Measurements from ENCODE around the gene CD81. TPM values are rescaled to one million over a fixed set of nuclear protein-coding genes. Genes with fewer than 3 reads are reported as not detected.

CD81 gene
- total RNA-seq, 4 donors from 2014 or later: 264 to 370 (median 298) TPM

DNA sequence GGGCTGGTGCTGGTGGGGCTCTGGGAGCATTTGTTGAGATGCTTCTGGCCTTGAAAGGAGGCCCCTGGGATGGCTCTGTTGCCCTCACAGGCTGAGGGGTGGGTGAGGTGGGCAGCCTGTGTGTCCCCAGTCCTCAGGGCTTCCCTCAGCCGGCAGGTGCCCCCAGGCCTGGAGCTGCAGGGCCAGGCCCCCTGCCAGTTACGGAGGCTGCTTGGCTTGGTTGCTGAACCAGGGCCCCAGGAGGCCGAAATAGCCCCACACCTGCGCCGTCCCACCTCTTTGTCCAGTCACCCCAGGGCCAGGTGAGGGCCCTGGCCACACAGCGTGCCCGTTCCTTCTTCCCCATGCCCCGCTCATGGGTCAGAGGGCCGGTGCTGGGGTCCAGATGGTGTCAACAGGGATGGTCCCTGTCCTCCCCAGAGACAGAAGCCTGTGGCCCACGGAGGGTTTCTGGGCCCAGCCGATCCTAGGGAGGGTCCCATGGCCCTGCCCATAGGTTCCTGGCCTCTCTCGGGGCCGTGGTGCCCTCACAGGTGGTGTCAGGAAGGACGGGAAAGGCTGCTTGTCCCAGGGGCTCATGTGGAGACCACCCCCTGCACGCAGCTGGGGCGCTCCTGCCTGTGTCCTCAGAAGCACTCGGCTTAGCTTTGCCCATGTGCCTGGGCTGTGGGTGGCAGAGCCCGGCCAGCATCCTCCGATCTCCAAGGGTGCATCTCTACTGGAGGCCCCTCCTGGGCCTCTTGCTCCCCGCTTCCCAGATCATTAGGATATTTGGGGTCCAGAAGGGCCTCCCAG, 14.3 kb downstream of the CD81 start:
- Histone ChIP-seq H3K27me3 (no peaks in the 10 kb centered on the region), H3K4me3 (replicated peaks in 1 of 3) (no peak overlapping the region), H3K27ac (peak overlapping the region in 1 of 3 donors; percentile 3), H3K4me1 (peaks cover 37 to 48% of the 10 kb centered on the region in 2 donors), H3K36me3 (peaks cover 20 to 34% of the 10 kb centered on the region in 2 donors), H3K9me3 (no peaks in the 10 kb centered on the region)
- intact Hi-C loops (cut with DNase I): no loop called here
- WGBS, 2 donors: 96 to 97% methylated on average over 4 to 12 of the region's 20 CpGs
- TF ChIP-seq, protein P1, sequence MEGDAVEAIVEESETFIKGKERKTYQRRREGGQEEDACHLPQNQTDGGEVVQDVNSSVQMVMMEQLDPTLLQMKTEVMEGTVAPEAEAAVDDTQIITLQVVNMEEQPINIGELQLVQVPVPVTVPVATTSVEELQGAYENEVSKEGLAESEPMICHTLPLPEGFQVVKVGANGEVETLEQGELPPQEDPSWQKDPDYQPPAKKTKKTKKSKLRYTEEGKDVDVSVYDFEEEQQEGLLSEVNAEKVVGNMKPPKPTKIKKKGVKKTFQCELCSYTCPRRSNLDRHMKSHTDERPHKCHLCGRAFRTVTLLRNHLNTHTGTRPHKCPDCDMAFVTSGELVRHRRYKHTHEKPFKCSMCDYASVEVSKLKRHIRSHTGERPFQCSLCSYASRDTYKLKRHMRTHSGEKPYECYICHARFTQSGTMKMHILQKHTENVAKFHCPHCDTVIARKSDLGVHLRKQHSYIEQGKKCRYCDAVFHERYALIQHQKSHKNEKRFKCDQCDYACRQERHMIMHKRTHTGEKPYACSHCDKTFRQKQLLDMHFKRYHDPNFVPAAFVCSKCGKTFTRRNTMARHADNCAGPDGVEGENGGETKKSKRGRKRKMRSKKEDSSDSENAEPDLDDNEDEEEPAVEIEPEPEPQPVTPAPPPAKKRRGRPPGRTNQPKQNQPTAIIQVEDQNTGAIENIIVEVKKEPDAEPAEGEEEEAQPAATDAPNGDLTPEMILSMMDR (IDR thresholded peaks at IDR 0.05): no peak
- TF ChIP-seq POLR2A (IDR thresholded peaks at IDR 0.05): no peak
- no peak for DNase-seq

GRCh38 chr11:2392241-2392959, 15.3 kb downstream of the CD81 start:
- Histone ChIP-seq H3K36me3 (peaks cover 29 to 44% of the 10 kb centered on the region in 2 donors), H3K9me3 (no peaks in the 10 kb centered on the region), H3K27me3 (no peaks in the 10 kb centered on the region), H3K4me3 (replicated peaks in 1 of 3) (no peak overlapping the region), H3K27ac (no peak overlapping the region), H3K4me1 (peaks cover 29 to 38% of the 10 kb centered on the region in 2 donors)
- TF ChIP-seq, protein P1 (IDR thresholded peaks at IDR 0.05): no peak
- TF ChIP-seq POLR2A (IDR thresholded peaks at IDR 0.05): no peak
- intact Hi-C loops (cut with DNase I): no loop called here
- WGBS, 2 donors: 92 to 94% methylated on average over 9 to 23 of the region's 26 CpGs
- no peak for DNase-seq

- DNase-seq: no peak
- H3K27ac ChIP-seq: no peak overlapping the region
- H3K9me3 ChIP-seq: no peaks in the 10 kb centered on the region
- no peaks in the 10 kb centered on the region for H3K27me3 ChIP-seq
- peaks cover 29 to 44% of the 10 kb centered on the region in 2 donors for H3K36me3 ChIP-seq
- no peak overlapping the region for H3K4me3 ChIP-seq (replicated peaks in 1 of 3)
- H3K4me1 ChIP-seq: peaks cover 21 to 29% of the 10 kb centered on the region in 2 donors
- no peak for TF ChIP-seq POLR2A (IDR thresholded peaks at IDR 0.05)
- TF ChIP-seq, protein P1 (IDR thresholded peaks at IDR 0.05): no peak
- intact Hi-C loops (cut with DNase I): no loop called here
- WGBS, 2 donors: 83 to 94% methylated on average over 2 to 17 of the region's 27 CpGs
These were observed 16.2 kb downstream of the CD81 start for GRCh38 chr11:2393111-2393868.

DNA sequence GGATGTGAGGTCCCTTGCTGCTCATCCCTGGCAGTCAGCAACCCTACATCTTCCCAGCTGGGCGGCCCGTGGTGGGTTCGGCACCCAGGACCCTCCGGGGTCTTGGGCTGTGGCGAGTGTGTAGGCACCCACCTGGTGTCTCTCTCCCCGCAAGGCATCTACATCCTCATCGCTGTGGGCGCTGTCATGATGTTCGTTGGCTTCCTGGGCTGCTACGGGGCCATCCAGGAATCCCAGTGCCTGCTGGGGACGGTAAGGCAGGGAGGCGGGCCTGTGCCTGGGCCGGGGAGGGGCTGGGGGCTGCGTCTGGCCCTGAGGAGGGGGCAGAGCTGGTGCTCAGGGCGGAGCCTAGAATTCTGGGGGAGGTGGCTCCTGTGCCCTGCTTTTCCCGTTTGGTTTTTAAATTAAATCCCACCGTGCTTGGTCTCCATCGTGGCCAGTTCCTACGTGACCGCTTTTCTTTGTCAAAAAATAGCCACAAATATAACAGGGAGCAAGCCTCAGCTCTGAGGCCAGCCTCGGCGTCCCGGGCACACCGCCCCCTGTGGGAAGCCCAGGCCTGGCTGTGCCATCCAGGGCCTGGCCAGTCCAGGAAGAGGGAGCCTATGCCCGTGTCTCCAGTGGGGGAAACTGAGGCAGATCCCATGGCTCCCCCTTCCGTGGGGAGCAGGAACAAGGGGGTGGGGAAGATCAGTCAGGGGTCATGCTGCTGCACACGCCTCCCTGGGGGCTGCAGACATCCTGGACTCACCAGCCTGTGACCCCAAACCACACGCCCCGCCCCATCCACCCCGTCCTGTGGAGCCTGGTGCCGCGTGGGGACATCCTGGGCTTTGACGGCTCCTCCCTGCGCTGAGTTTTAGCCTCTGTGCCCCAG, 17.1 kb downstream of the CD81 start:
- Histone ChIP-seq H3K27ac (no peak overlapping the region), H3K4me3 (replicated peaks in 1 of 3) (no peak overlapping the region), H3K27me3 (no peaks in the 10 kb centered on the region), H3K4me1 (peaks cover 15 to 29% of the 10 kb centered on the region in 2 donors), H3K36me3 (peaks cover 29 to 44% of the 10 kb centered on the region in 2 donors), H3K9me3 (no peaks in the 10 kb centered on the region)
- intact Hi-C loops (cut with DNase I): no loop called here
- no peak for DNase-seq
- WGBS, 2 donors: 86 to 88% methylated on average over 11 to 26 of the region's 34 CpGs
- no peak for TF ChIP-seq POLR2A (IDR thresholded peaks at IDR 0.05)
- TF ChIP-seq, protein P1 (IDR thresholded peaks at IDR 0.05): no peak

Data from thyroid gland (tissue), 4 donors.